Epithelial cell of proximal tubule (primary cell): ENCODE results near the gene S100A12. TPM values are rescaled to one million over a fixed set of nuclear protein-coding genes. Genes with fewer than 3 reads are reported as not detected.

Source experiments
- DNase-seq: peaks from one replicate; pipeline ENCODE4 v3.0.0-alpha.2; 2011; ENCODE audit warnings: low read depth
- H3K4me3 ChIP-seq: 2 replicates; pipeline ENCODE4 v1.5.1; 2011; ENCODE audit warnings: low read depth, mild to moderate bottlenecking, low read length
- total RNA-seq: library from RNA; depleted of rRNA; stranded (reverse); fragments of >200 nt; gene quantifications from 2 replicates; pipeline ENCODE4 v1.2.3, GENCODE V29; 2015
- TF ChIP-seq, protein P1 (sequence below): conservative IDR thresholded peaks from 2 replicates; pipeline ENCODE4 v1.5.1; 2012; ENCODE audit warnings: low read depth, mild to moderate bottlenecking, low read length

Gene S100A12
- total RNA-seq, 1 donor from 2014 or later = not detected

GRCh38 chr1:153339802-153340201, 35.6 kb downstream of the S100A12 start:
- H3K4me3 ChIP-seq = no peak overlapping the region
- TF ChIP-seq, protein P1, sequence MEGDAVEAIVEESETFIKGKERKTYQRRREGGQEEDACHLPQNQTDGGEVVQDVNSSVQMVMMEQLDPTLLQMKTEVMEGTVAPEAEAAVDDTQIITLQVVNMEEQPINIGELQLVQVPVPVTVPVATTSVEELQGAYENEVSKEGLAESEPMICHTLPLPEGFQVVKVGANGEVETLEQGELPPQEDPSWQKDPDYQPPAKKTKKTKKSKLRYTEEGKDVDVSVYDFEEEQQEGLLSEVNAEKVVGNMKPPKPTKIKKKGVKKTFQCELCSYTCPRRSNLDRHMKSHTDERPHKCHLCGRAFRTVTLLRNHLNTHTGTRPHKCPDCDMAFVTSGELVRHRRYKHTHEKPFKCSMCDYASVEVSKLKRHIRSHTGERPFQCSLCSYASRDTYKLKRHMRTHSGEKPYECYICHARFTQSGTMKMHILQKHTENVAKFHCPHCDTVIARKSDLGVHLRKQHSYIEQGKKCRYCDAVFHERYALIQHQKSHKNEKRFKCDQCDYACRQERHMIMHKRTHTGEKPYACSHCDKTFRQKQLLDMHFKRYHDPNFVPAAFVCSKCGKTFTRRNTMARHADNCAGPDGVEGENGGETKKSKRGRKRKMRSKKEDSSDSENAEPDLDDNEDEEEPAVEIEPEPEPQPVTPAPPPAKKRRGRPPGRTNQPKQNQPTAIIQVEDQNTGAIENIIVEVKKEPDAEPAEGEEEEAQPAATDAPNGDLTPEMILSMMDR = no peak
- no peak for DNase-seq

DNA sequence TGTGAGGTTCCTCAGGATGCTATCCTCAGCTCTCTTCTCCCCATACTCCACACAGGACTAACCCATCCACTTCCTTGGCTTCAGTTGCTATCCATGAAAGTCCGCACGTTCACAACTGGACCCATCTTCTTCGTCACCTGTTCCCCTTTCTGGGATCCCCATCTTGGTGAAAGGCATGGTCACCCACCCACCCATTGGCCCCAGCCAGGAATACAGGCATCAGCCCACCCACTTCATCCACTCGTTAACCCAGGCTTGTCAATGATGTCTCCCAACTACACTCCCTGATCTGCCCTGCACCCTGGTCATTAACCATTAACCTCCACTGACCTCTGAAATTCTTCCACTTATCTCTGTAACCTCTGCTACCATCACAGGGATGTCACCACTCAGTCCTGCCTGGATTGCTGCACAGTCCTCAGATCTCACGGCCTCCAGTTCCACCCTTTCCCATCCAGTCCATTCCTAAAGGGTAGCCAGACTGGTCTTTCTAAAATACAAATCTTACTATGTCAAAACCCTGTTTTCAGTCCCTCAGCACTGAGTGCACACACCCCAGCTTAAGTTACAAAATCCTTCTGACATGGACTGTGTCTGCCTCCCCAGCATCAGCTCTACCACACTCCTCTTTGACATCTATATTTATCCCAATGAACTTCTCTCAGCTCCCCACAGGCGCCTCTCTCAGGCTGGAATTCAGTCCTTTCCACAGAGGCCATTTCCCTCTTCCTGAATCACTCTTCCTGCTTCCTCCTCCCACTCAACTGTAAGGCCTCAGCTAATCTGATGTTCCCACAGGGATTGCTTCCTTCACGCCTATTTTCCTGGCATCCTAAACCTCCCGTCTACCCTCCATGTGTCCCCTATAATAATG, 37.2 kb downstream of the S100A12 start:
- TF ChIP-seq, protein P1 = no peak

GRCh38 chr1:153336650-153337049, 38.8 kb downstream of the S100A12 start:
- TF ChIP-seq, protein P1 = no peak
- no peak for DNase-seq
- no peak overlapping the region for H3K4me3 ChIP-seq

More for the DNA sequence above, 37.2 kb downstream of the S100A12 start:
- no peak for DNase-seq
- H3K4me3 ChIP-seq = no peak overlapping the region

- no peak overlapping the region for H3K4me3 ChIP-seq
- DNase-seq = no peak
- TF ChIP-seq, protein P1 = no peak
Observed at GRCh38 chr1:153333902-153334301, 41.5 kb downstream of the S100A12 start.

GRCh38 chr1:153324912-153325311, 50.5 kb downstream of the S100A12 start:
- TF ChIP-seq, protein P1 = no peak
- no peak overlapping the region for H3K4me3 ChIP-seq
- no peak for DNase-seq

Other genes starting within 250 kb of the S100A12 start
- not detected in 2 replicates for gene SPRR2G, start 224.7 kb downstream of the S100A12 start, total RNA-seq
- gene LELP1, start 172.2 kb downstream of the S100A12 start, total RNA-seq = not detected in 2 replicates
- gene PRR9, start 158.0 kb downstream of the S100A12 start, total RNA-seq = 0.72 TPM in 1 of 2 replicates, not detected in the other
- gene LORICRIN, start 115.9 kb downstream of the S100A12 start, total RNA-seq = not detected in 2 replicates
- not detected in 2 replicates for gene PGLYRP3, start 62.7 kb downstream of the S100A12 start, total RNA-seq
- gene PGLYRP4, start 26.8 kb downstream of the S100A12 start, total RNA-seq = not detected in 2 replicates
- gene S100A9, start 17.8 kb downstream of the S100A12 start, total RNA-seq = 18.9 and 88.6 TPM in 2 replicates
- not detected in 2 replicates for gene S100A8, start 15.5 kb upstream of the S100A12 start, total RNA-seq
- gene S100A7A, start 40.9 kb upstream of the S100A12 start, total RNA-seq = not detected in 2 replicates
- gene S100A7, start 85.0 kb upstream of the S100A12 start, total RNA-seq = not detected in 2 replicates
- 1,217 and 1,569 TPM in 2 replicates for gene S100A6, start 160.4 kb upstream of the S100A12 start, total RNA-seq
- gene S100A5, start 165.3 kb upstream of the S100A12 start, total RNA-seq = 2.7 and 4.0 TPM in 2 replicates
- 31.2 and 33.8 TPM in 2 replicates for gene S100A4, start 170.2 kb upstream of the S100A12 start, total RNA-seq
- 10.2 and 27.6 TPM in 2 replicates for gene S100A3, start 173.6 kb upstream of the S100A12 start, total RNA-seq
- 24.8 and 25.6 TPM in 2 replicates for gene S100A2, start 190.2 kb upstream of the S100A12 start, total RNA-seq
- 832 and 1,016 TPM in 2 replicates for gene S100A16, start 237.5 kb upstream of the S100A12 start, total RNA-seq
- 11.2 and 43.8 TPM in 2 replicates for gene S100A14, start 240.7 kb upstream of the S100A12 start, total RNA-seq